GM18520 (cell line): ENCODE data around the gene INHBB.
"Not testable (repeated sequence)": the region's sequence is repeated elsewhere in the genome, so short reads cannot be mapped to it uniquely, and the experiment has no call there.

ENCODE experiments used
- ATAC-seq: cut with Tn5 transposase; IDR thresholded peaks from one replicate; pipeline ENCODE4 v1.9.1; 2021; ENCODE audit not compliant: unreplicated experiment

INHBB gene

DNA sequence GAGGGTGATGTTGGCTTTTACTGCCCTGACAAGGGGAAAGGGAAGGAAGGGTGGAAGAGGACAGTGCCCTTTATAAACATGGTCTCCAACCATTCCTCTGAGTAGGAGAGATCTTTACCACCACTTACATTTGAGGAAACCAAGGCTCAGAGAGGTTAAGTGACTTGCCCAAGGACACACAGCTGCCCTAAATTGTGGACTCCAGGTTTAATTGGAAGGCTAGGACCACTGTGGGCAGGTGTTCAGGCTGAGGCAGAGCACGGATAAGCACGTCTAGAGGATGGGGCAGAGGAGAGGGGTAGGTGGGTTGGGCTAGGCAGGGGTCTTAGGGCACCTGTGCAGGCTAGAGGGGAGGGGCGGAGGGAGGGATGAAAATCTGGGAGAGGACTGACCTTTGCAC, 32.7 kb downstream of the INHBB start:
- no peak for ATAC-seq

DNA sequence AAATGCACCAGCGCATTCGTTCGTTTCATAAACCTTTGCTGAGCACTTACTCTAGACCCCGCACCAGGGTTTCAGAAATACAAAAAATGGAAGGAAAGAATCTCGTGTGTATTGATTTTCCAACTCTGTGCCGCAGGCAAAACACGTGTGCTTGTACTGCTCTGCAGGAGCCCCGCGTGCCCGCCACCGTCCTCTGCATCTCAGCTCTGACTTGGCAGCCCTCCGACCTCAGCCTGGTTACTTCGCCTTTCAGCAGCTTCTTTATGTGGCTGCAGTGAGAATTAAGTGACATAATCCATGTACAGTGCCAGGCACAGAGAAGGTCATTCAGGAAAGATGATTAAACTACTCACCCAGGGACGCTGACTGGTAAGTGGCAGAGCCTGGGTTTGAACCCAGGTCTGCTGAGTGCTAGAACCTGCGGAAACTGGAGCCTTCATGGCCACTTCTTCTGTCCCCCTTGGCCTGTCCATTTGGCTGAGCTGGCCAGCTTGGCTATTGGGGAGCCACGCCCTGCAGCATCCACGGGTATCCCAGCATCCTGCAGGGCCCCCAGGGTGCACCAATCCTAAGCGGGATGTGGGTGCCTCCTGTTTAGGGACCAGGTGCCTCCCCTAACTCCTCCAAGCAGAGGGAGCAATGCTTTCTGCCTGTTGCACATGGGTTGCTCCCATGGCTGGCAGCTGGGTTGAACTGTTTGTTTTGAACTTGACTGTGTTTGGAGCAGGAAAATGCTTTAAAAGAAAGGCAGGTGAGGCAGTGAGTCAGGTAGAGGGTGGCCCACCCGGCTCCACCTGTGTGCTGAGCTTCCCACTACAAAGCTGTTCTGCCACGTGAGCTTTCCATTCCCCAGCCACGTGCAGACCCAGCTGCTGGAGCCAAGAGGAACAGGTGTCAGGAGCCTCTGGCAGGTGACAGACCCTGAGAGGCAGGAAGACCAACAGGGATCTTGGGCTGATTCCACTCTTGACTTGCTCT, 34.3 kb downstream of the INHBB start:
- ATAC-seq: no peak

DNA sequence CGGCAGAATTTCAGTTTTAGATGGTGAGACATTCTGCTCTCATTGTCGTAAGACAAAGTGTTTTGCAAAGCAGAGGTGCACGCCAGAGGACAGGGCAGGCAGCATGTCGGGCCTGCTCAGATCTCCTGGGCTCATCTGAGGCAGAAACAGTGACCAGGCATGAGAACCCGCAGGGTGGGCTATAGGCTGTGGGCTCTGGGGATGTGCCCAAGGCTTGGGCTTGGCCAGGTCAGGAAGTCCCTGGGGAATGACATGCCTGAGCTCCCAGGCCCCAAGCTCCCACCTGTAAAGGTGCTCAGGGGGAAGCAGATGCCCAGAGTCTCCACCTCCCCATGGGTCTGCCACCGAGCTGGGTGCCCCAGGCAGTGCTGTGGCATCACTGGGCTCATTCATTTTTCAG, 35.3 kb downstream of the INHBB start:
- no peak for ATAC-seq

DNA sequence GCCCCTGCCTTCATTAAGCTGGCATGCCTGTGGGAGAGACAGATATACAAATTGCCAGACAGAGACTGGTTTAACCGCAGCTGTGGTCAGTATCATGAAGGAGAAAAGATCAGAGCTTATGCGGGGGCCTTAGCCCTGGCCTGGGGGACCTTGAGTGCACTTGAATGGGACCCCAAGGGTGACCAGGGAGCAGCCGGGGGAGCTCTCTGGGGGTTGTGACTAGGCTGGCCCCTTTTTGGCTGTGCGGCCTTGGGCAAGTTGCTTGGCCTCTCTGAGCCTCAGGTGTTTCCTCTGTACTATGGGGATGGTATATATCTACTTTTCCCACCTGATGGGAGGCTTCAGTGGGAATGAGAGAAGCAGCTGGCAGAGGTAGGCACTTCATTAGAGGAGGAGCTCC, 35.7 kb downstream of the INHBB start:
- no peak for ATAC-seq

DNA sequence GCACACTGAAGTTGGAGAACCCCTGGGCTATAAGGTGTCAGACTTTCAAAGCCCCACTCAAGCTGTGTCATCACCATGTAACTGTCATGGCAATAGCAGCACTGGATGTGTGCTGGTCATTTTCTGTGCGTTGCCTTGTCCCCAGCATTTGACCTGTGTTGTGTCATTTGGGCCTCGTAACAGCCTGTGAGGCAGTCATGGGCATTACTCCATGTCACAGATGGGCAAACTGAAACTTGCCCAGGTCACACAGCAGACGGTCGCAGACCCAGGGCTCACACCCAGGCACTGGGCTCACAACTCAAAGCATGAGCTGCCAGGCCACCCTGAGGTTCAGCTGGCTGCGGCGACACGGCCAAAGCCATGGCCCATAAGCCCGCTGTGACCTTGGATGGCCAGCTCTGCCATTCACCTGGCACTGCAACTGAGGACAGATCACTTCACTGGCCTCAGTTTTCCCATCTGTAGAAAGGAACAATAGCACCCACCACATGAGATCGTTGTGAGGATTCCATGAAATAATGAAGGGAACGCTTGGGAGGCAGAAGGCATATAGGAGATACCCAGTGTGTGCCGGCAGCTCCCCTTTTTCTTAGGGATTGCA, 36.7 kb downstream of the INHBB start:
- no peak for ATAC-seq

GRCh38 chr2:120383191-120383590, 37.3 kb downstream of the INHBB start:
- no peak for ATAC-seq

GRCh38 chr2:120383631-120384340, 37.9 kb downstream of the INHBB start:
- no peak for ATAC-seq

DNA sequence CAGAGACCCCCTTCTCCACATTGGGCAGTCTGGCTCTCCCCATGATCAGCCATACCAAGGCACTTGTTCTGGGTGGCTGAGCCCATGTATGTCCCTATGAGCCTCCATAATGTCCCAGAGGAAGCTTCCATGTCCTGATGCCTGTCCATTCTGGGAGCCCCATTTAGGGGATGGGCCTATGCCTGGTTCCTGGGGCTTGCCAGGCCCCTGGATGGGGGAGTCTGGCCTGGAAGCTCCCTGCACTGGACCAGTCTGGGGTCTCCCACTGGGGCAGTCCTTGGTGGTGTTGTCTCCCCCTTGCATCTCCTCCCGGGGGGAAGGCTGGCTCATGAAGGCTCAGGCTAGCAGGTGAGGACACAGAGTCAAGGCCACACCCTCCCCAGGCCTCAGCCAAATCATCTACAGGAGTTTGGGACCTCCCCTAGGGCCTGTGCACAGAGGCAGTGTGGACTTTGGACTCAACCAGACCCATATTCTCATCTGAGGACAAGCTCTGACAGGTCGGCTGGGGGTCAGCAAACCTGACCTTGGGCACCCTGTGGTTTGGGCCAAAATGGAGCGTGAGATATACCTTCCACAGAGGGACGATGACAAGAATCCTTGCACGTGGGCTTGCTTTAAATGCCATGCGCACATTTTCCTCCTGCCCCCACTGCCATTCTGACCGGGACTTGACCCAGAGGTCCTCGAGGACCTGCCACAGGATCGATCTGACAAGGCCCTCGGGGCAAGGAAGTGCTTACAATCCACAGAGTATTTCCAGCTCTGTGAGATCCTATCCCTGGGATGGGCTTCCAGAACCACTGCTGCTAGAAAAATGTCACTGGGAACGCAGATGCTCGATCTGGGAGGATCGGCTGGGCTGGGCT, 38.8 kb downstream of the INHBB start:
- ATAC-seq: no peak

- no peak for ATAC-seq
Observed at GRCh38 chr2:120385355-120386127, 39.6 kb downstream of the INHBB start.

DNA sequence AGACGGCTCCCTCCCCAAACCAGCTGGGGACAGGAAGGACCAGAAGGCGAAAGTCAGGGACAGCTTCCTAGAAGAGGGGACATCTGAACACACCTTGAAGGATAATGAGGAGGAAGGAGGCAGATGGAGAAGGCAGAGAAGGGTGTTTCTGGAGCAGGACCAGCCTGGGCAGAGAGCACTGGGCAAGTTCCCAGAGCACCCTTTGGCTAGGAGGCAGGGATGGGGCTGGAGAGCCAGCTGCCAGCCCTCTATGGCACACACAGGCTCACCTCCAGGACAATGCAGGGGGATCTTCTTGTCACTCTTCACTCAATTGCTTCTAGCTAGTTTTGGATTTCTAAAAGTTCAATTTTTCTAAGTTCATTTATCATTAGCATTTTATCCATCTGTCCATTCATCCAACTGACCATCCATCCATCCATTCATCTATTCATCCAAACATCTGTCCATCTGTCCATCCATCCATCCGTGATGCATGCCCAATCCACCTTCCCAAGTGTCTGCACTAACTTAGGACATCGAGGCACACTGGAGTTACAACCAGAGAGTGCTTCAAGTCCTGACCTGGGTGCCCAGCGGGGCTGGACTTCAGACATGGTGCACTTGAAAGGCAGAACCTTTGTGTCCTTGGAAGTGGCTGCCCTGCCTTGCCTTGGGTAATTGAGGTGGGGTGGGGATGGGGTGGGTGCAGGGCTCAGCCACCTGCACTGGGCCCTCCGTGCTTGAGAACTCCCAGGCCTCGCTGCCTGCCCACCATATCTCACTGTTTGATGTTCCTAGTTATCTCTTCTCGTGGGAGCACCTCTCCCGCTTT, 42.5 kb downstream of the INHBB start:
- ATAC-seq: no peak

DNA sequence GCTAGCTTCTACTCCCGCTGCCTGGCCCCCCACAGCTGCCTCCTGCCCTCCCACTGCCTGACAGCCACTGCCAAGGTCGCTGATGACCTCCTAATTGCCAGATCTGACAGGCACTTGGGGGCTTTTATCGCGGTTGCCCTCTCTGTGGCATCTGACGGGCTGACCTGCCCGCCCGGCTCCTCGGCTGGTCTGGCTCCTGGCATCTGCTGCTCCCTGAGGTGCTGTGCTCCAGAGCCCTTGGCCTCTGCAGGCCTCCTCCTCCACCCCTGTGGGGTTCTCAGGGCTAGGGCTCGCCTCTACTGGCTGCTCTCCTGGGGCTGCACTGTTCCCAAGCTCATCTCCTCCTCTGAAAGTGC, 43.1 kb downstream of the INHBB start:
- no peak for ATAC-seq

DNA sequence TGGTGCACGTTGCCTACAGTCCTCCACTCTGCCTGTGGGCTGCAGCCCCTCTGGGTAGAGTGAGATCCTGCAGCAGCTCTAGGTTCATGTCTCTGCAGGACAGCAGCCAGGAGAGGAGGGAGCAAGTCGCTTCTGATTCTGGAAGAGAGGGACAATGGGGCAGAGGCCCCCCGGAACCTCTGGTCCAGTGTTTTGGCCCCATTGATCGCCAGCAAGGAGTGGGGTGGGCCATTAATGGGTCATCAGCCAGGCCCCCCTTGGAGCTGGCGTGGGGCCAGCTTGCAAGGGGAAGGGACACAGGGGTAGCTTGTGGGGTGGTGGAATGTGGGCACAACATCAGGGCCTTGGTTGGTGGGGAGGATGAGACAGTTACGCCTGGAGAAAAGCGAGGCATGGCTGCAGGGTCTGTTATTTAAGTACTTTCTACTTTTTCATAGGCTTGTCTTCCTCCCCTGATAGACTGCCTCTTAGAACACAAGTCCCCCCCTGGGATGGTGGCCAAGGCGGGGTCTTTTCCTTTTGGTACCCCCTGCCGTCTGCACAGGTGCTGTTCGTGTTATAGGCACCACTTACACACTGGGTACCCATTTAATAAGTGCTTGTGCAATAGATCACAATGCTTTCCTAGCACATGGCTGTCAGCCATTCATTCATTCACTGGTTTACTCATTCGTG, 44.6 kb downstream of the INHBB start:
- no peak for ATAC-seq

DNA sequence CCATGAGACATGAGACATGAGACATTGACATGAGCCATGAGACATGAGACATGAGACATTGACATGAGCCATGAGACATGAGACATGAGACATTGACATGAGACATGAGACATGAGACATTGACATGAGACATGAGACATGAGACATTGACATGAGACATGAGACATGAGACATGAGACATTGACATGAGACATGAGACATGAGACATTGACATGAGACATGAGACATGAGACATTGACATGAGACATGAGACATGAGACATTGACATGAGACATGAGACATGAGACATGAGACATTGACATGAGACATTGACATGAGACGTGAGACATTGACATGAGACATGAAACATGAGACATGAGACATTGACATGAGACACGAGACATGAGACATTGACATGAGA, 45.4 kb downstream of the INHBB start:
- not testable (repeated sequence) for ATAC-seq

DNA sequence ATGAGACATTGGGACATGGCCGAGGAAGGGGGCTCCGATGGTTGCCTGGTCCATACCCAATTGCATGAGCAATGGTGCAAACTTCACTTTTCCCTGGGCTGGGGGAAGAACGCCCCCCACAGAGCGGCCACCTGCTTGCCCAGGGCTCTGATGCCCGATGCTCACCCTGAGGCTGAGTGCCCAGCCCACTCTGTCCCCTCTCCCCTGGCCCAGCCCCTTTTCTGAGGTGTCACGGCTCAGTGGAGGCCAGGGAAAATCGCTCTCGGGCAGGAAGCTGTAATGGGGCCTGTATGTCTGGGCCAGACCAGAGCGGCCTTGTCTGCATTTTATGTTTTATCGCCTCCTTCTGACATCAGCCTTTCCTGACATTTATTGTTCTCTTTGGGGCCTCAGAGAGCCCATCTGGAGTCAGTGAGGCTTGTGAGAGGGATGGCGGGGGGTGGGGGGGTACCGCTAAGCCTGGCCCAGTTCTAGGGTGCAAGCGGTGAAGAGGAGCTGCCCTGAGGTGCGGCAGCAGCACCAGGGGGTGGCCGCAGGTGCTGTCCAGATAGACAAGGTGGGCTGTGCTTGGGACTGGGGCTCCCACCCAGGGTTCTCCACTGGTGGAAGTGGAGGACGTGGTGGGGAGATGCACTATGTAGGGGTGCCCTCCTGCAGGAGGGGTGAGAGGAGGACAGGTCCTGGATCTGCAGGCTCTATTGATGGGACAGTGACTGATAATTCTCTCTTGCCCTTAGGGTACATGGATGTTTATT, 46.2 kb downstream of the INHBB start:
- no peak for ATAC-seq

GRCh38 chr2:120392923-120393322, 47.0 kb downstream of the INHBB start:
- ATAC-seq: no peak

DNA sequence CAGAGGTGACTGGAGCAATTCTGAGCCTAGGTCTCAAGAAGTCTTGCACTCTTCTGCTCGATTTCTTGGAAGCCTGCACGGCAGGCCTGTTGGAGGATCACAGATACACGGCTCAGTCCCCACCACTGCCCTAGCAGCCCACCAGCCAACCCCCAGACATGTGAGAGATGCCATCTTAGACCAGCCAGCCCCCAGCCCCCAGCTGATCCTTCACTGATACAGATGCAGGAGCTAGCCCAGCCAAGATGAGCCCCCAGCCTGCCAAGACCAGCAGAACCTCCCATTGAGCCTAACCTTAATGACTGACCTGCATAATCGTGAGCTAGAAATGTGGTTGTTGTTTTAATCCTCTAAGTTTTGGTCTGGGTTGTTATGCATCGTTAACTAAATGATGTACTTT, 47.5 kb downstream of the INHBB start:
- ATAC-seq: no peak

GRCh38 chr2:120394764-120395163, 48.8 kb downstream of the INHBB start:
- no peak for ATAC-seq
